Keratinocyte (primary cell): ENCODE measurements around the gene ZNF831.

Source experiments
- CTCF ChIP-seq, 3 experiments: IDR thresholded peaks in 1 of 3; conservative IDR thresholded peaks in 1 of 3; optimal IDR thresholded peaks in 1 of 3; 2 replicates in 2 of 3; 3 replicates in 1 of 3; pipeline versions ENCODE3 to v1.5.1; 2011; ENCODE audit warnings: low read length in 3 of 3, mild to moderate bottlenecking in 3 of 3, moderate library complexity in 2 of 3, control low read depth in 1 of 3, inconsistent platforms in 1 of 3; ENCODE audit not compliant: insufficient read depth in 2 of 3; ENCODE audit errors: extremely low read depth in 1 of 3
- EZH2 ChIP-seq: IDR thresholded peaks from one replicate; pipeline ENCODE4 v1.6.1; 2012; ENCODE audit warnings: inconsistent platforms, mild to moderate bottlenecking, low read length, moderate library complexity

DNA sequence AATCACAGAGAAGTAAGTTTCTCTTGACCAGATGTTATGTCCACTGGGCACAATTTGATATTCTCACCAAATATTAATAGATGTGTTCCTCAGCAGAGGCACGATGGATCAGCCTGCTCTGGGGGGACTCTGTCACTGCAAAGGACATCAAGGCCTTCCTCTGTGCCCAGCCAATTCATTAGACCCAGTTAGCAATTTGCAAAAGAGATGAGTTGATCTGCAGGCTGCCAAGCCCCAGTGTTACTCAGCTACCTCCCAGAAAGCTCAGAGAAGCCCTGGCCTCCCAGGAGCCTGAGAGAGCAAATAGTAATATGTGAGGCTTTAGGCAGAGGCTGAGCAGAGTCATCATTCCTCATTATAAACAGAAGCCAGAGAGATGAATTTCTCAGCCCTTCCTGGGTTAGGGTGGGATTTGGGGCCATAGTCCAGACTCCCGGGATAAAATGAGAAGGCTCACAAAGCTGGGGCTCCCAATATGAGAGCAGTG lies 54.2 kb downstream of the ZNF831 start:
- TF ChIP-seq CTCF (optimal IDR thresholded peaks at IDR 0.05 in 1 of 3, IDR thresholded peaks at IDR 0.05 in 1 of 3, conservative IDR thresholded peaks at IDR 0.05 in 1 of 3; ENCODE audit: extremely low read depth in 1 of 3, insufficient read depth in 2 of 3, low read length in 3 of 3): no peak
- TF ChIP-seq EZH2: no peak
